ENCODE data around the gene GPR107.
"Not testable (repeated sequence)": the region's sequence is repeated elsewhere in the genome, so short reads cannot be mapped to it uniquely, and the experiment has no call there.

Gene GPR107

DNA sequence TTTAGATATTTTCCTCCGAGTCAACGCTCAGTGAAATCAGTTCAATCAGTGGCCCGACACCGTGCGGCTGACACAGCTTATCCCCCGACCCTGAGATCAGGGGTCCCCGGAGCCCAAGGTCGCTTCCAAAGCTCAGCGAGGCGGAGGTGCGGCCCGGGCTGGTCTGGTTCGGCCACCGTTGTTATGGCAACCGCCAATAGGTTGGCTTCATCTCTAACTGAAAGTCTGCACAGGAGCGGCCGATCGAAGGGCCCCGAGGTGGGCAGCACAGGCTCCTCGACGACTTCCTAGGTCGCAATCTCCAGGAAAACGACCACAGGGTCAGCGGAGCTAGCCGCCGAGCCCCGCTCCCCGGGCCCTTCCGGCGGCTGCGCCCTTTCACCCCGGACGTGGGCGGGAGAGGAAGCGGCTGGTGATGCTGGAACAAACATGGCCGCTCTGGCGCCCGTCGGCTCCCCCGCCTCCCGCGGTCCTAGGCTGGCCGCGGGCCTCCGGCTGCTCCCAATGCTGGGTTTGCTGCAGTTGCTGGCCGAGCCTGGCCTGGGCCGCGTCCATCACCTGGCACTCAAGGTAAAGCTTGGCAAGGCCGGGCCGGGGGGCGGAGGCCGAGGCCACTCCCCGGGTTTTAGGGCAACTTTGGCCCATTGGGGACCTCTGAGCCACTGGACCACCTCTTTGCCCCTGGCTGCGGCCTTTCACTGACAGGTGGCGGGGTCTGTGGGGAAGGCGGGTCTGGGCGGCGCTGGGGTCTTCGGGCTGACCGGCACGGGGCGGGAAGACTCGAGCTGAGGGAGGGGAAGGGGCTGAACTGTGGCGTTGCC, at the start of gene GPR107:
Gene GPR107 (plus strand): TSS at position 403 of the 821 bp plus-strand sequence. CDS start 27 bp downstream, at position 430.
- no peak for TF ChIP-seq CTCF (IDR thresholded peaks at IDR 0.05; ENCODE audit: low read depth, low read length, missing control alignments)
- Histone ChIP-seq H3K27me3 (replicated peaks) (no peaks in the 10 kb centered on the region), H3K36me3 (replicated peaks) (no peaks in the 10 kb centered on the region), H3K4me3 (ENCODE audit: low read depth, low read length) (peak within 1 kb of the TSS; percentile 89), H3K27ac (peak within 1 kb of the TSS; percentile 96)
- peak; percentile 57 for DNase-seq
- in situ Hi-C loops (cut with HindIII; ENCODE audit: low pct_ligation_motif_present, low sequenced_read_pairs): no loop called here

- DNase-seq: no peak
- no peak overlapping the region for H3K27ac ChIP-seq
- TF ChIP-seq CTCF (IDR thresholded peaks at IDR 0.05; ENCODE audit: low read depth, low read length, missing control alignments): no peak
- H3K36me3 ChIP-seq (replicated peaks): no peaks in the 10 kb centered on the region
- H3K4me3 ChIP-seq (ENCODE audit: low read depth, low read length): no peak overlapping the region
- no peaks in the 10 kb centered on the region for H3K27me3 ChIP-seq (replicated peaks)
- in situ Hi-C loops (cut with HindIII; ENCODE audit: low pct_ligation_motif_present, low sequenced_read_pairs): no loop called here
Measured at GRCh38 chr9:130003943-130004552, 49.7 kb upstream of the GPR107 start.

- in situ Hi-C loops (cut with HindIII; ENCODE audit: low pct_ligation_motif_present, low sequenced_read_pairs); H3K27ac ChIP-seq; H3K4me3 ChIP-seq (ENCODE audit: low read depth, low read length); H3K36me3 ChIP-seq (replicated peaks); DNase-seq; H3K27me3 ChIP-seq (replicated peaks): not testable (repeated sequence)
Measured at GRCh38 chr9:130006952-130007351, 46.8 kb upstream of the GPR107 start.

DNA sequence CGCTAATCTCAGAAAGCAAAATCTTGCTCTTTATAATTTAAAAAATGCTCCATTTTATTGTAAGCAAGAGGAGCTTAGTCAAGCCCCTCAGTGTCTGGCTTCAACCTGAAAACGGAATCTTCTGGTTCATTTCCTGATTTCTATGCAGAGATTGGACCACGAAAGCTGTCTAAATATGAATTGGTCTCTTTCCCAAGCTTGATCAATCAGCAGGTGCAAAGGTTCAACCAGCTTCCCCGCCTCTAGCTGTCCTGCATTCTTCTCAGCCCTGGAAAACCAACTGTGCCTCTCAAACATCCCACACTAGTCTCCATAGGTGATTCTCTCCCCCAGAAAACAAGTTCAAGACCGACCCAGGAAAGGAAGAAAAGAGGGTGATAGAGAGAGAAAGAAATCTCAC, 45.2 kb upstream of the GPR107 start:
- in situ Hi-C loops (cut with HindIII; ENCODE audit: low pct_ligation_motif_present, low sequenced_read_pairs): no loop called here
- no peak overlapping the region for H3K4me3 ChIP-seq (ENCODE audit: low read depth, low read length)
- no peak for TF ChIP-seq CTCF (IDR thresholded peaks at IDR 0.05; ENCODE audit: low read depth, low read length, missing control alignments)
- no peaks in the 10 kb centered on the region for H3K36me3 ChIP-seq (replicated peaks)
- H3K27ac ChIP-seq: no peak overlapping the region
- no peaks in the 10 kb centered on the region for H3K27me3 ChIP-seq (replicated peaks)
- no peak for DNase-seq

DNA sequence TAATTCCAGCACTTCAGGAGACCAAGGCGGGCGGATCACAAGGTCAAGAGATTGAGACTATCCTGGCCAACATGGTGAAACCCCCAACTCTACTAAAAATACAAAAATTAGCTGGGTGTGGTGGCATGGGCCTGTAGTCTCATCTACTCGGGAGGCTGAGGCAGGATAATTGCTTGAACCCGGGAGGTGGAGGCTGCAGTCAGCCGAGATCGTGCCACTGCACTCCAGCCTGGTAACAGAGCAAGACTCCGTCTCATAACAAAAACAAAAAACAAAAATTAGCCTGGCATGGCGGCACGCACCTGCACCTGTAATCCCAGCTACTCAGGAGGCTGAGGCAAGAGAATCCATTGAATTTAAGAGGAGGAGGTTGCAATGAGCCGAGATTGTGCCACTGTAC, 44.2 kb upstream of the GPR107 start:
- H3K27ac ChIP-seq; DNase-seq; H3K36me3 ChIP-seq (replicated peaks); H3K27me3 ChIP-seq (replicated peaks); in situ Hi-C loops (cut with HindIII; ENCODE audit: low pct_ligation_motif_present, low sequenced_read_pairs); H3K4me3 ChIP-seq (ENCODE audit: low read depth, low read length): not testable (repeated sequence)

GRCh38 chr9:130010151-130010988, 43.3 kb upstream of the GPR107 start:
- no peak for TF ChIP-seq CTCF (IDR thresholded peaks at IDR 0.05; ENCODE audit: low read depth, low read length, missing control alignments)
- H3K27ac ChIP-seq: no peak overlapping the region
- no peaks in the 10 kb centered on the region for H3K36me3 ChIP-seq (replicated peaks)
- in situ Hi-C loops (cut with HindIII; ENCODE audit: low pct_ligation_motif_present, low sequenced_read_pairs): no loop called here
- H3K4me3 ChIP-seq (ENCODE audit: low read depth, low read length): no peak overlapping the region
- no peaks in the 10 kb centered on the region for H3K27me3 ChIP-seq (replicated peaks)
- DNase-seq: no peak
